Globus pallidus (tissue), 1 donor: ENCODE results near the gene SYT2.
"Not testable (repeated sequence)": the region's sequence is repeated elsewhere in the genome, so short reads cannot be mapped to it uniquely, and the experiment has no call there.

Experiments used
- DNase-seq: peaks from one replicate; pipeline ENCODE4 v3.0.0-alpha.2; 2015; ENCODE audit warnings: low spot score

SYT2 gene

DNA sequence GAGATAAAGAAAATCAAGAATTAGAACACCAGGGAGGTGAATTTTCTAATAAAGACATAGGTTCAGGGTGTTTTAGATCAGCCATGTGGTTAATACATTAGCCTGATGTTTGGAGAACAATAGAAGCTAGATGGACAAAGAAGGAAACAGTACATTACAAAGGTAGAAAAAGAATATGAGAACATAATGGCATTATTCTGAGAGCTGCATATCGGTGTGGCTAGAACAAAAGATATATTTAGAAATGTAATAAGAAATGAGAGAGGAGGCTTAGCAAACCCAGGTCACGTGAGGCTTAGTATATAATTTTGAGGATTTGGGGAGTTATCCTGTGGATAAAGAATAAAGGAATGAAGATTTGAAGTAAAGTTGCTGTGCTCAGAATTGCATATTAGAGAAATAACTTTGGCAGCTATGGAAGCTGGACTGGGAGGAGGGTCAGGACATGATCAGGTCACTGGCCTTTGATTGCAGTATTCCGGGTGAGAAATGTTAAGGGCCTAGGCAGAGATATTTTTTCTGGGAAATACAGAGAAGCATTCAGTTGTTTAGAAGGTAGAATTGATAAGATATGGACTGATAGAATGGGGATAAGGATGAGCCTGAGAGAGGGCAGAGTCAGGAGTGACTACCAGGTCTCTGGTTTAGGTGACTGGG is 164.5 kb downstream of the SYT2 start:
- DNase-seq: not testable (repeated sequence)

DNA sequence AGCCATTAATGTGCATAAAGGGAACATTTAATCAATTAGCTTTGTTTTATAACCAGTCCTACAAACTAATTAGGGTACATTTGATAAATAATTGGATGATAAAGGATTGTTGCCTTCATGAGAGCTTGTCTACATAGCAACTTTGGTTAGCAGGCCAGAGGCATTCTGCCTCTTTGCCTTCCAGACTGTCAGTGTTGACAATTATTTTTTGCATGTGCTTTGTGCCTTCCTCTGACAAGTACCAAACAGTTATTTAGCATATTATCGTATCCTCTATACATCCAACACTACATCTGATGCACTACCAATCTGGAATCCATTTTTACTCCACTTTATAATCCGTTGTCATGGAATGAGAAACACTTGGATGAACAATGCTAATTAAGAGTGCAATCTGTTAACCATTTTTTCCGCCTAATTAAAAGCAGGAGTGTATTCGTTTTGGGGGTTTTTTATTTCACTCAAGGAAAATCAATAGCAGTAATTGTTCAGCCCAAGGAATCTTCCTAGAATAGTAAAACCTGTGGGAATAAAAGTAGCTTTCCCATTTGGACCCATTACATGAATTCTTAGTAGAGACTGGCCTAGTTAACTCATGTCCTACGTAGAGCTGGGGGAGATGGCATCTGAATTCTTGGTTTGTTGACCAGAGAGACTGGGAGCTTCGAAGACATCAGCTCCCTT is 165.3 kb downstream of the SYT2 start:
- not testable (repeated sequence) for DNase-seq

DNA sequence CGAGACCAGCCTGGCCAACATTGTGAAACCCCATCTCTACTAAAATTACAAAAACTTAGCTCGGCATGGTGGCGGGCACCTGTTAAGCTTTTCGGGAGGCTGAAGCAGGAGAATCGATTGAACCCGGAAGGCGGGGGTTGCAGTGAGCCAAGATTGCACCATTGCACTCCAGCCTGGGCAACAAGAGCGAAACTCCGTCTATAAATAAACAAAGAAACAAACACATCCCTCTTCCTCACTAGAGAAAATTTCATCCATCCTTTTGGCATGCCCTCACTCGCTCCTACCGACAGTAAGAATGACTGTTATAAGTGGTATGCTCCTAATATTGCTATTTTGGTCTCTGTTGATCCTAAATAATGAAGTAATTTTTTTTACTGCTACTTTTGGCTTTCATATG is 166.7 kb downstream of the SYT2 start:
- DNase-seq: not testable (repeated sequence)

- not testable (repeated sequence) for DNase-seq
Measured at GRCh38 chr1:202542415-202542814, 167.8 kb downstream of the SYT2 start.

- not testable (repeated sequence) for DNase-seq
Measured at GRCh38 chr1:202540858-202541257, 169.4 kb downstream of the SYT2 start.
